GM18502 (cell line): ENCODE data around the gene PRUNE1.

Experiments used
- ATAC-seq: cut with Tn5 transposase; IDR thresholded peaks from one replicate; pipeline ENCODE4 v1.9.1; 2021; ENCODE audit warnings: mild to moderate bottlenecking; ENCODE audit not compliant: unreplicated experiment, poor library complexity

The PRUNE1 gene

GRCh38 chr1:151047925-151048644, 39.8 kb downstream of the PRUNE1 start:
- peak; percentile 63 for ATAC-seq

DNA sequence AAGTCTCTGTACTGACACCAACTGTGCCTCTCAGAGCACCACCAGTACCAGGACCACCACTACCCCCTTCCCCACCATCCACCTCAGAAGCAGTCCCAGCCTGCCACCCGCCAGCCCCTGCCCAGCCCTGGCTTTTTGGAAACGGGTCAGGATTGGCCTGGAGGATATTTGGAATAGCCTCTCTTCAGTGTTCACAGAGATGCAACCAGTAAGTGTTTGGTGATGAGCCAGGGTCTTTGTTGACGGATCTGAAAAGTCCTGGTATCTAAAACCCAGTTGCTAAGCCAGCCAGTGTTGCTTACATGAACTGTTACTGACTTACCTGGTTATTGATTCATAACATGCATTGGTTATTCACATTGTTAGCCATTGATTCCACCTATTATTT, 40.4 kb downstream of the PRUNE1 start:
- ATAC-seq: no peak

DNA sequence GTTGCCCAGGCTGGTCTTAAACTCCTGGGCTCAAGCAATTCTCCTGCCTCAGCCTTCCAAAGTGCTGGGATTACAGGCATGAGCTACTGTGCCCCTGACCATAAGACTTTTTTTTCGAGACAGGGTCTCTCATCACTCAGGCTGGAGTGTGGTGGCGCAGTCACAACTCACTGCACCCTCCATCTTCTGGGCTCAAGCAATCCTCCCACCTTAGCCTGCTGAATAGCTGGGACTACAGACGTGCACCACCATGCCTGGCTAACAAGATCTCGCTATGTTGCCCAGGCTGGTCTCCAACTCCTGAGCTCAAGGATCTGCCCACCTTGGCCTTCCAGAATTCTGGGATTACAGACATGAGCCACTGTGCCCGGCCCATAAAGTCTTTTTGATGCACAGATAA, 41.2 kb downstream of the PRUNE1 start:
- no peak for ATAC-seq

GRCh38 chr1:151050051-151050688, 41.9 kb downstream of the PRUNE1 start:
- ATAC-seq: no peak

DNA sequence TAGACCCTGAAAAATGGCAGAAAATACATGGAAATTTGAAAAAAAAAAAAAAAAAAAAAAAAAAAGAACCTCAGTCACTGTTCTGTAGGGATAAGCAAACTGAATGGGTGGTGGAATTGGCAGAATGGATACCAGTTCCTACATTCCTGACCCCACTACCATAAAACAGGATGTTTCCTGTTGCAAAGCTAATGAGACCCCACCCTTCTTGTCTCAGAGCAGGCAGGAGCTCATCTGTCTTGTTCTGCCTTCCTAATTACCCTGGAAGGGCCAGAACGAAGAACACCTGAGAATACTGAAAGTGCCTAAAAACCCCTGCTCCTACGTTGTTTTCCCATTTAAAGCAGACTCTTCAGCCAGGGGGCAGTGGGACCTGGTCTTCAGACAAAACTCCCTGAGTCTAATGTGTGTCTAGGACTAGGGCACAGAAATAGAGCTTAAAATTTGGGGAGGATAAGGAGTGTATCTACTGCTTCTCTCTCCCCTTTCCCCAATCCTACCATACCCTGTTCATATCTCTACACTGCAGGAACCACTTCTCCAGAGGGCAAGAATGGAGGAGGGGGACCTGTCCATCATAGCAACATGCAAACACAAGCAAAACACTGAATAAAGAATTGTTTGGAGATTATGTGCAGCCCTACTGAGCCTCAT, 43.2 kb downstream of the PRUNE1 start:
- no peak for ATAC-seq

GRCh38 chr1:151054971-151055547, 46.8 kb downstream of the PRUNE1 start:
- no peak for ATAC-seq

DNA sequence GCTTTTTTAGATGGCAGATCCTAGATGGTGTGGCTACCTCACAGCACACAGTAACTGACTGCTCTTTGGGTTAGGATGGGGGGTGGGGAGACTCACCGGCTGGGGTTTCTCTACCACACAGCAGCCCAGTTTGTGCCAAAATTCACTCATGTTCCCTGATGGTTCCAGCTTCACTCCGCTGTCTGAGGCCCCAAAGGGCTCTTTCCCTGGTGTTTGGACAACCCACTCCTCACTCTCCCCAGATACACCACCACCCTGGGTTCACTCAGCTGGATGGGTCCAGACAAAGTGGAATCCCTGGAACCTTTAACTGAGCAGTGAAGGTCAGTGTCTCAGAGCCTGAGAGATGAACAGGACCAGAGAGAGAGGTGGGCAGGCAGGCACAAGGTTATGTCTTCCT, 47.3 kb downstream of the PRUNE1 start:
- ATAC-seq: no peak

- no peak for ATAC-seq
These were observed 47.9 kb downstream of the PRUNE1 start for GRCh38 chr1:151056149-151056548.

DNA sequence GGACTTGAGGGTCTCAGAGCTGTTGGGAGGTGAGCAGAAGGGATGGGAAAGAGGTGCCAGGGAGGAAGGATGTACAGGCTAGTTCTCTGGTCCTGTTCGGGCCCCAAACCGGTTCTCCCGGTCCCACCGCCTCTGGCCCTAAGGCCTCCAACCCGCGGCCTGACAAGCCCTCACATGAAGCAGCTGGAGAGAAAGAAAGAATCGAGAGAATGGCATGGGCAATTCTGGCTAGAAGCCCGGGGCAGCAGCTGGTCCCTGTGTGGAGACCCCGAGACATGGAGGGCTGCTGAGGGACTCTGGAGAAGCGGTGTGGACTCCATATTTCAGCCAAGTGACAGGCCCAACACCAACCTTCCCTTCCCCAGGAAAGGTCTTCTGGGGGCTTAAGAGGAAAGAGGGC, 50.4 kb downstream of the PRUNE1 start:
- ATAC-seq: no peak

DNA sequence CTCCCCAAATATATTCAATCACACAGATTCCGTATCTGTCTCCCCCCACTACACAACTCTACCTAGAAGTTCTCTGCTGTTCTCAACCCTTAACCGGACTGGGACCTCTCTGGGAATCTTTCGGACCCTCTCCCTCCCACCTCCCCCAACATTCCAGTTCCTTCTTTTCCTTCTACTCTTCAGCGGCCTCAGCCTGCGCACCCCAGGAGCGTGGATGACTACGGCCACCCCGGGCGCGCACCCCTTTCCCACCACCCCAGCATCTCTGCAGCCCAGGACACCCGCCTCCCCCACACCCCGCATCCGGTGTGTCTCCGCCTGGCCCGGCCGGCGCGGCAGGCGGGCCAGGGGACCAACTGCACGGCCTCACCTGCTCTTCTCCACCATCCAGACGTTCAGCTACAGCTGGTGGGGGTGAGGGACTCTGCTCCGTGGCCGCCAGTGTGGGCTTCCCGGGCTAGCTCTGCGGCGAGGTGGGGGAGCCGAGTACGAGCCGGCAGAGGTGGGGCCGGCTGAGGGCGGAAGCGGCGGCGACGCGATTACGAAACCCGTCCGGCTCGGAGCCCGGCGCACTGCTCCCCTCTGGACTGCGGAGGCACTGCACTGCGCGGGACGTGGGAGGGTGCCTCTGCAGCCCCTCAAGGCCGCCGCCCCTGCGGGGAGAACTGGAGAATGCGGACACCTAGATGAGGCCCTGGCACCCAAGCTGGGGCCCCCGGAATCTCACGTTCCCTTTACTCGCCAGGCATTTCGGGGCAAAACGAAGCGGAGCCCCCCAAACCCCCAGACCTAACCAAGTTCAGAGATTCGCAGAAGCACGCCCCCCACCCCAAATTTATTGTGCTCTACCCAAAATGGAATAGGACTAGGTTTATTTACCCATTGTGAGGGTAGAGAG, 51.1 kb downstream of the PRUNE1 start, which contains the start of gene CDC42SE1:
CDC42SE1 (minus strand) TSS at position 514 of the 898 bp plus-strand sequence. CDS start 3,892 bp downstream, outside the sequence.
- ATAC-seq: peak; percentile 85

GRCh38 chr1:151060007-151060656, 51.9 kb downstream of the PRUNE1 start, which contains the start of gene MLLT11:
MLLT11 (plus strand) TSS chr1:151060397; CDS start chr1:151067225, 6,828 bp downstream.
- no peak for ATAC-seq

GRCh38 chr1:151060657-151061421, 52.6 kb downstream of the PRUNE1 start:
- no peak for ATAC-seq

DNA sequence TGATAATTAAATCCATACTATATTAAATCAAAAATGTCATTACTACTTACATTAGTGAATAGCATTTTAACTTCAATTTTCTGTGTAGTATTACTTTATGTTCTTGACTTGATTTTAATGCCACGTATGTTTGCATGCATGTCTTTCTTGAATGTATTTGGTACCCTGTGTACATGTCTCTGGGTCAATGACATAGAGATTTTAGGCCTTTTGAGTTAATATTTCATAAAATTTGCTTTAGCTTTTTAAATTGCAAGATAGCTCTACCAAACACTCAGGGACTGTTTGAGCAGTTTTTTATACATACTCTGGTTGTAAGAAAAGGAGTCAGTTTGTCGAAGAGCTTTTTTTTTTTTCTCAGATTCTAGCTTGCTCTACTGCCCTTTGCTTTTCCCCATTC, 53.5 kb downstream of the PRUNE1 start:
- no peak for ATAC-seq

GRCh38 chr1:151062741-151063371, 54.6 kb downstream of the PRUNE1 start:
- ATAC-seq: no peak

DNA sequence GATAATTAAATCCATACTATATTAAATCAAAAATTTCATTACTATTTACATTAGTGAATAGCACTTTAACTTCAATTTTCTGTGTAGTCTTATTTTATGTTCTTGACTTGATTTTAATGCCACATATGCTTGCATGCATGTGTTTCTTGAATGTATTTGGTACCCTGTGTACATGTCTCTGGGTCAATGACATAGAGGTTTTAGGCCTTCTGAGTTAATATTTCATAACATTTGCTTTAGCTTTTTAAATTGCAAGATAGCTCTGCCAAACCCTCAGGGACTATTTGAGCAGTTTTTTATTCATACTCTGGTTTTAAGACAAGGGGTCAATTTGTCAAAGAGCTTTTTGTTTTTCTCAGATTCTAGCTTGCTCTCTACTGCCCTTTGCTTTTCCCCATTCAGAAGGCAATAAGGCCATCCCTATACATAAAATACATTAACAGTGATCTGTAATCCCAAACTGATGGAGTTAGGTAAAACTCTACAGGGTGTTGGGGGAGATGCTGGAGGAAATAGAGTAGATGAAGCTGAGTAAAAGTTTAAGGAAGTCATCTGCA, 56.9 kb downstream of the PRUNE1 start:
- ATAC-seq: no peak

DNA sequence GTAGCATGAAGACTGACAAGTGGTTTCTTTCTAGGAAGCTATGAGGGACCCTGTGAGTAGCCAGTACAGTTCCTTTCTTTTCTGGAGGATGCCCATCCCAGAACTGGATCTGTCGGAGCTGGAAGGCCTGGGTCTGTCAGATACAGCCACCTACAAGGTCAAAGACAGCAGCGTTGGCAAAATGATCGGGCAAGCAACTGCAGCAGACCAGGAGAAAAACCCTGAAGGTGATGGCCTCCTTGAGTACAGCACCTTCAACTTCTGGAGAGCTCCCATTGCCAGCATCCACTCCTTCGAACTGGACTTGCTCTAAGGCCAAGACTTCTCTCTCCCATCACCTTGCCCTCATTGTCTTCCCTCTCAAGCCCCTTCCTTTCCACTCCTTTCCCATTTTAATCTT, 58.9 kb downstream of the PRUNE1 start:
- ATAC-seq: no peak

DNA sequence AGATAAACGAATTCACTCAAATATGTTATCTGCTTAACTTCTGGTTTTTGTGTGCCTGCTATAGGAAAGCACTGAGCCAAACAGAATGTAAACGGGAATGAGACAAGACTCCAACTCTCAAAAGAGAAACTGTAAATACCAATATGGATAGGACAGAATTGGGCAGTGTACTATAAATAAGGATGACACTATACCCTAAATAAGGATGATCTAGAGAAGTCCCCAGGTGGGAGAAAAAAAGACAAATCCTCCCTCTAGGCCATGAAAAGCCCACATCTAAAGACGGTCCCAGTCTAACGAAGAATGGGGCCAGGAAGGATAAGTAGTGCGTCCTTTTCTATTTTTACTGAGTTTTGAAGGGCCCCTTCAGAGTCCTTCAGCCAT, 60.8 kb downstream of the PRUNE1 start:
- ATAC-seq: no peak
